ENCODE data around the gene ATP5PF. TPM values are rescaled to one million over a fixed set of nuclear protein-coding genes. Genes with fewer than 3 reads are reported as not detected.

ATP5PF gene
- total and polyA plus RNA-seq, 2 donors (not counting 1 experiment from before 2014, with no cell fraction given): 36.6 to 58.3 TPM

- WGBS (ENCODE audit: insufficient coverage): 86% methylated on average over 5 of the region's 6 CpGs
- Histone ChIP-seq H2AFZ (ENCODE audit: insufficient read depth, low read depth, low read length, poor library complexity, severe bottlenecking) (no peak overlapping the region), H3K4me2 (replicated peaks; ENCODE audit: low read depth, low read length, poor library complexity, severe bottlenecking) (no peak overlapping the region), H4K20me1 (ENCODE audit: control insufficient read depth, insufficient read depth, low read length, poor library complexity, severe bottlenecking) (peaks cover 16% of the 10 kb centered on the region), H3K9me3 (ENCODE audit: control extremely low read depth in 1 of 3, control insufficient read depth in 2 of 3, insufficient read depth in 1 of 3, low read length in 2 of 3) (no peaks in the 10 kb centered on the region), H3K27me3 (replicated peaks in 1 of 4; ENCODE audit: control extremely low read depth in 1 of 4, control insufficient read depth in 3 of 4, insufficient read depth in 4 of 4, low read length in 3 of 4) (no peaks in the 10 kb centered on the region), H3K79me2 (ENCODE audit: control insufficient read depth, insufficient read depth, low read length) (peaks cover 4% of the 10 kb centered on the region), H3K27ac (ENCODE audit: low read length in 2 of 2) (peak overlapping the region in 1 of 2 donors; percentile 16), H3K4me1 (ENCODE audit: control insufficient read depth in 2 of 2, insufficient read depth in 2 of 2, low read length in 2 of 2) (peaks cover 2 to 4% of the 10 kb centered on the region in 2 donors), H3K36me3 (replicated peaks in 1 of 2; ENCODE audit: control extremely low read depth in 1 of 2, control insufficient read depth in 1 of 2, extremely low read depth in 1 of 2, insufficient read depth in 2 of 2, low read length in 1 of 2) (peaks cover 14 to 76% of the 10 kb centered on the region in 2 experiments), H3K9ac (ENCODE audit: low read length) (no peak overlapping the region), H3K4me3 (ENCODE audit: control extremely low read depth in 1 of 5, extremely low read depth in 1 of 5, insufficient read depth in 1 of 5, low read depth in 2 of 5, low read length in 4 of 5) (no peak overlapping the region)
- H3K27ac Mint-ChIP-seq: peak overlapping the region; percentile 27
- H3K4me1 Mint-ChIP-seq: peaks cover 11% of the 10 kb centered on the region
- ATAC-seq (ENCODE audit: low read depth) (no peak), DNase-seq (no peak)
- intact Hi-C loops (cut with micrococcal nuclease): no loop called here
- no peaks in the 10 kb centered on the region for H3K9me3 Mint-ChIP-seq (ENCODE audit: insufficient read depth)
- ChIA-PET POLR2A (no interaction called here), CTCF (no interaction called here)
- H3K4me3 Mint-ChIP-seq: no peak overlapping the region
- TF ChIP-seq EZH2 (IDR thresholded peaks at IDR 0.05; ENCODE audit: borderline replicate concordance, insufficient read depth, low read depth, low read length, poor library complexity, severe bottlenecking) (no peak), CTCF (IDR thresholded peaks at IDR 0.05) (no peak)
- H3K27me3 Mint-ChIP-seq: no peaks in the 10 kb centered on the region
Measured at GRCh38 chr21:25756190-25756932, 21.7 kb upstream of the ATP5PF start.

GRCh38 chr21:25752416-25752815, 17.7 kb upstream of the ATP5PF start:
- WGBS (ENCODE audit: insufficient coverage): 100% methylated on average over 1 of the region's 1 CpG
- Histone ChIP-seq H3K4me3 (ENCODE audit: control extremely low read depth in 1 of 5, extremely low read depth in 1 of 5, insufficient read depth in 1 of 5, low read depth in 2 of 5, low read length in 4 of 5) (no peak overlapping the region), H3K4me2 (replicated peaks; ENCODE audit: low read depth, low read length, poor library complexity, severe bottlenecking) (no peak overlapping the region), H3K4me1 (ENCODE audit: control insufficient read depth in 2 of 2, insufficient read depth in 2 of 2, low read length in 2 of 2) (peaks cover 2 to 4% of the 10 kb centered on the region in 2 donors), H3K27ac (ENCODE audit: low read length in 2 of 2) (no peak overlapping the region), H3K27me3 (replicated peaks in 1 of 4; ENCODE audit: control extremely low read depth in 1 of 4, control insufficient read depth in 3 of 4, insufficient read depth in 4 of 4, low read length in 3 of 4) (no peaks in the 10 kb centered on the region), H4K20me1 (ENCODE audit: control insufficient read depth, insufficient read depth, low read length, poor library complexity, severe bottlenecking) (peaks cover 11% of the 10 kb centered on the region), H2AFZ (ENCODE audit: insufficient read depth, low read depth, low read length, poor library complexity, severe bottlenecking) (no peak overlapping the region), H3K9ac (ENCODE audit: low read length) (no peak overlapping the region), H3K9me3 (ENCODE audit: control extremely low read depth in 1 of 3, control insufficient read depth in 2 of 3, insufficient read depth in 1 of 3, low read length in 2 of 3) (no peaks in the 10 kb centered on the region), H3K36me3 (replicated peaks in 1 of 2; ENCODE audit: control extremely low read depth in 1 of 2, control insufficient read depth in 1 of 2, extremely low read depth in 1 of 2, insufficient read depth in 2 of 2, low read length in 1 of 2) (peaks cover 13 to 70% of the 10 kb centered on the region in 2 experiments), H3K79me2 (ENCODE audit: control insufficient read depth, insufficient read depth, low read length) (peaks cover 6% of the 10 kb centered on the region)
- ATAC-seq (ENCODE audit: low read depth) (no peak), DNase-seq (no peak)
- no peak overlapping the region for H3K27ac Mint-ChIP-seq
- H3K4me3 Mint-ChIP-seq: no peak overlapping the region
- TF ChIP-seq CTCF (IDR thresholded peaks at IDR 0.05) (no peak), EZH2 (IDR thresholded peaks at IDR 0.05; ENCODE audit: borderline replicate concordance, insufficient read depth, low read depth, low read length, poor library complexity, severe bottlenecking) (no peak)
- no peaks in the 10 kb centered on the region for H3K9me3 Mint-ChIP-seq (ENCODE audit: insufficient read depth)
- CTCF ChIA-PET: interaction anchor here (0.9 kb wide), 1 partner anchor 48 kb away, joined by 4 read pairs; no protein-coding TSS in a partner anchor
- intact Hi-C loops (cut with micrococcal nuclease): no loop called here
- H3K4me1 Mint-ChIP-seq: peaks cover 11% of the 10 kb centered on the region
- H3K27me3 Mint-ChIP-seq: no peaks in the 10 kb centered on the region
- POLR2A ChIA-PET: no interaction called here
